ENCODE measurements around the gene GHR.

DNA sequence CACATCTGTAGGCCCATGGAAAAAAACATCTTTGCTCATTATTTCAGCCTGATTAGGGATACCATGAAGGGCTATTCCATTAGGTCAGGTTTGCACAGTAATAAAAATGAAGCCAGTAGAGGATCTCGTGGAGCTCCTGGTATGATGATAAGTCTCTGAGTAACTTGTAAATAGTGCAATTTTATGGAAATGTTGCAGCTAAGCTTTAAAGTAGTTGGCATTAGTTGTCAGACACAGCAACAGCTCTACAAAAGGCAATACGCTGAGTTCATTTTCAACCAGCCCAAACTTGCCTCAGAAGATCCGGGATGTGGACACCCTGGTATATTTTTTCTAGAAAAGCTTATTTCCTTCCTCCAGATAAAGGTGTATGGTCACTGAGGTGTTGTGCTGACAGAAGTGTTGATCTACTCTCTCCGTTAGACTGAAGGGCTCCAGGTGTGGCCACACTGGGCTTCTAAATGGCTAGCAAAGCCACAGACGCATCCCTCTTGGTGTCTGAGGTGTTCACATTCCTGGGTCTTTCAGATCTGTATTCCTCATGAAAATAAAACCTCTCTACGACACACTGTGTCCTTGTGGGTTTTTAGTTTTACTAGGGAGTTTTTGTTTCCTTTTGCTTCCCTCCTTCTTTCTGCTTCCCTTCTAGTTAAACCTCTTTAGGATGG lies 141.6 kb downstream of the GHR start:
- TF ChIP-seq POLR2A (IDR thresholded peaks at IDR 0.05) = no peak
- TF ChIP-seq, protein P1, sequence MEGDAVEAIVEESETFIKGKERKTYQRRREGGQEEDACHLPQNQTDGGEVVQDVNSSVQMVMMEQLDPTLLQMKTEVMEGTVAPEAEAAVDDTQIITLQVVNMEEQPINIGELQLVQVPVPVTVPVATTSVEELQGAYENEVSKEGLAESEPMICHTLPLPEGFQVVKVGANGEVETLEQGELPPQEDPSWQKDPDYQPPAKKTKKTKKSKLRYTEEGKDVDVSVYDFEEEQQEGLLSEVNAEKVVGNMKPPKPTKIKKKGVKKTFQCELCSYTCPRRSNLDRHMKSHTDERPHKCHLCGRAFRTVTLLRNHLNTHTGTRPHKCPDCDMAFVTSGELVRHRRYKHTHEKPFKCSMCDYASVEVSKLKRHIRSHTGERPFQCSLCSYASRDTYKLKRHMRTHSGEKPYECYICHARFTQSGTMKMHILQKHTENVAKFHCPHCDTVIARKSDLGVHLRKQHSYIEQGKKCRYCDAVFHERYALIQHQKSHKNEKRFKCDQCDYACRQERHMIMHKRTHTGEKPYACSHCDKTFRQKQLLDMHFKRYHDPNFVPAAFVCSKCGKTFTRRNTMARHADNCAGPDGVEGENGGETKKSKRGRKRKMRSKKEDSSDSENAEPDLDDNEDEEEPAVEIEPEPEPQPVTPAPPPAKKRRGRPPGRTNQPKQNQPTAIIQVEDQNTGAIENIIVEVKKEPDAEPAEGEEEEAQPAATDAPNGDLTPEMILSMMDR (IDR thresholded peaks at IDR 0.05 in 4 of 5, conservative IDR thresholded peaks at IDR 0.05 in 1 of 5) = no peak
